ENCODE data around the gene KRT36. TPM values are rescaled to one million over a fixed set of nuclear protein-coding genes. Genes with fewer than 3 reads are reported as not detected.

KRT36 gene
- total RNA-seq, 2 donors from 2014 or later: not detected

DNA sequence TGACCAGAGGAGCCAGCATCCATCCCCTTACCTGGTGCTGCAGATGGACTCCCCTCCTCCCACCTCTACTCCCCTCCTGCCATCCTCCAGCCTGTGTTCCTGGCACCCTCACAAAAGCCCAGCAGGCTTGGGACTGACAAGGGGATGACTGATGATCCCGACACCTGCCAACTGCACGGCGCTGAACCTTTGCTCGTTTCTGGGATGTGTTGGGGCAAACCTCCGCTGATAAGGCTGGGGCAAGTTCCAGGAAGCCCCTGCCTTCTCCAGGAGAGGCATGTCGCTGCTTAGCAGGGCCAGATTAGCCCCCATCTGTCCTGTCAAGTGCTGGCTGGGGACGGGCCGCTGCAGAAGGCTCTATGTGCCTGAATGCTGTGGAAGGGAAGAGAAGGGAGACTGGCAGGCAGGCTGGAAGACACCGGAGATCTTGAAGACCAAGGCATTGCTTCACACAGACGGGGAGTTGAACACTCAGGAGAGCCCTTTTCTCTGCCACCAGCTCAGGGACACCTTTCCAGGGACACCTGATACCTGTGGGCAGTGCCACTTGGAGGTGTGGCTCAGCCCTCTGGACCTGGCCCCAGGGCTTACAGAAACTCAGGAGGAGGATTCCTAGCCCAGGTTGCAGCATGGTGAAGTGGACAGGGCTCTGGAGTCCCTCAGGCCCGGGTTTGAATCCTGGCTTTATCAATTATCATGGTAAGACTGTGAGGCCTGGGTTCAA is 30.0 kb upstream of the KRT36 start:
- no peaks in the 10 kb centered on the region for H3K9me3 ChIP-seq (ENCODE audit: control insufficient read depth, low read length)
- Mint-ChIP-seq H3K27me3 (ENCODE audit: insufficient read depth) (no peaks in the 10 kb centered on the region), H3K36me3 (ENCODE audit: low read depth) (peaks cover 20% of the 10 kb centered on the region), H3K4me1 (peaks cover 23% of the 10 kb centered on the region), H3K4me3 (no peak overlapping the region), H3K27ac (no peak overlapping the region), H3K9me3 (no peaks in the 10 kb centered on the region)
- DNase-seq: no peak
- 78 to 87% methylated on average over 10 of the region's 11 CpGs for WGBS, 2 experiments (ENCODE audit: insufficient coverage in 1 of 2, insufficient read length in 1 of 2)
- TF ChIP-seq, protein P1, sequence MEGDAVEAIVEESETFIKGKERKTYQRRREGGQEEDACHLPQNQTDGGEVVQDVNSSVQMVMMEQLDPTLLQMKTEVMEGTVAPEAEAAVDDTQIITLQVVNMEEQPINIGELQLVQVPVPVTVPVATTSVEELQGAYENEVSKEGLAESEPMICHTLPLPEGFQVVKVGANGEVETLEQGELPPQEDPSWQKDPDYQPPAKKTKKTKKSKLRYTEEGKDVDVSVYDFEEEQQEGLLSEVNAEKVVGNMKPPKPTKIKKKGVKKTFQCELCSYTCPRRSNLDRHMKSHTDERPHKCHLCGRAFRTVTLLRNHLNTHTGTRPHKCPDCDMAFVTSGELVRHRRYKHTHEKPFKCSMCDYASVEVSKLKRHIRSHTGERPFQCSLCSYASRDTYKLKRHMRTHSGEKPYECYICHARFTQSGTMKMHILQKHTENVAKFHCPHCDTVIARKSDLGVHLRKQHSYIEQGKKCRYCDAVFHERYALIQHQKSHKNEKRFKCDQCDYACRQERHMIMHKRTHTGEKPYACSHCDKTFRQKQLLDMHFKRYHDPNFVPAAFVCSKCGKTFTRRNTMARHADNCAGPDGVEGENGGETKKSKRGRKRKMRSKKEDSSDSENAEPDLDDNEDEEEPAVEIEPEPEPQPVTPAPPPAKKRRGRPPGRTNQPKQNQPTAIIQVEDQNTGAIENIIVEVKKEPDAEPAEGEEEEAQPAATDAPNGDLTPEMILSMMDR (conservative IDR thresholded peaks at IDR 0.05): no peak
- H3K4me1 ChIP-seq (ENCODE audit: control insufficient read depth, insufficient read depth, low read length): no peaks in the 10 kb centered on the region
- H3K9ac ChIP-seq (ENCODE audit: extremely low read depth, low read length, poor library complexity, severe bottlenecking): no peak overlapping the region
- H3K36me3 ChIP-seq (ENCODE audit: control insufficient read depth, insufficient read depth, low read length): peaks cover 20% of the 10 kb centered on the region
- H3K27me3 ChIP-seq (ENCODE audit: control insufficient read depth, insufficient read depth, low read length, poor library complexity, severe bottlenecking): no peaks in the 10 kb centered on the region
- H3K4me3 ChIP-seq (ENCODE audit: low read length): no peak overlapping the region
- H3K27ac ChIP-seq (ENCODE audit: low read depth, low read length): no peak overlapping the region

DNA sequence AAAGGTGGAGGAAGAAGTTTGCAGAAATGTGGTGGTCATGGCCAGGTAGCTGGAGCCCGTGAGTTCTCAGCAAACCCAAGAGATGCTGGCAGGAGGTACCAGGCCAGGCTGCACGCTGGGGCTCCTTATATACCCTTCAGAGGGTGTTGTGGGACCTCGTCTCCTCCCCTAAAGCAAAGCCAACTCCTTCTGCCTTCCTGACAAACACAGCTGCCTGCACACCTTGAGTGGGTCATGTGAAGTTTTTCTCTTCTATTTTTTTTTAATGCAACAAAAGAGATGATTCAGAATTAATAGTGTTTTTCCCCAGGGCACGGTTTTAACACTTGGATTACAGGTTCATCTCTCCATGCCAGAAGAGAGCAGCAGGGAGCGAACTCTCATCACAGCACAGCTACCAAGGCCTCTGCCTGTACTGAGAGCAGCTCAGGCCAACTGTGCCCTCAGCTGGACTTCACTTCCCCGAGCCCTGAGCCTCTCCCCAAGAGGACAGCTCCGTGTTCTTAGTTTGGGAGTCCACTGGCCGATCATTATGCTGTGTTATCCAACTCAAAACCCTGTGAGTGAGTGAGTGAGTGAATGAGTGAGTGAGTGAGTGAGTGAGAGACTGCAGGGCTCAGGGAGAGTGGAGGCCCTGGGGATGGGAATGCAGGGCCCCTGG is 29.2 kb upstream of the KRT36 start, which contains the start of gene KRT15:
Gene KRT15, minus strand, starts transcription at position 102 of the 661 bp plus-strand sequence. Its CDS starts 63 bp downstream, at position 39.
- peaks cover 13% of the 10 kb centered on the region for H3K36me3 Mint-ChIP-seq (ENCODE audit: low read depth)
- 82 to 90% methylated on average over 4 to 8 of the region's 8 CpGs for WGBS, 2 experiments (ENCODE audit: insufficient coverage in 1 of 2, insufficient read length in 1 of 2)
- Histone ChIP-seq H3K27ac (ENCODE audit: low read depth, low read length) (no peak within 1 kb of the TSS), H3K4me3 (ENCODE audit: low read length) (no peak within 1 kb of the TSS), H3K36me3 (ENCODE audit: control insufficient read depth, insufficient read depth, low read length) (peaks cover 12% of the 10 kb centered on the region), H3K9me3 (ENCODE audit: control insufficient read depth, low read length) (no peaks in the 10 kb centered on the region), H3K27me3 (ENCODE audit: control insufficient read depth, insufficient read depth, low read length, poor library complexity, severe bottlenecking) (no peaks in the 10 kb centered on the region), H3K4me1 (ENCODE audit: control insufficient read depth, insufficient read depth, low read length) (no peaks in the 10 kb centered on the region), H3K9ac (ENCODE audit: extremely low read depth, low read length, poor library complexity, severe bottlenecking) (no peak within 1 kb of the TSS)
- H3K27me3 Mint-ChIP-seq (ENCODE audit: insufficient read depth): no peaks in the 10 kb centered on the region
- H3K4me3 Mint-ChIP-seq: no peak within 1 kb of the TSS
- no peaks in the 10 kb centered on the region for H3K9me3 Mint-ChIP-seq
- TF ChIP-seq, protein P1 (conservative IDR thresholded peaks at IDR 0.05): no peak
- H3K27ac Mint-ChIP-seq: peak within 1 kb of the TSS; percentile 18
- peaks cover 23% of the 10 kb centered on the region for H3K4me1 Mint-ChIP-seq
- no peak for DNase-seq

DNA sequence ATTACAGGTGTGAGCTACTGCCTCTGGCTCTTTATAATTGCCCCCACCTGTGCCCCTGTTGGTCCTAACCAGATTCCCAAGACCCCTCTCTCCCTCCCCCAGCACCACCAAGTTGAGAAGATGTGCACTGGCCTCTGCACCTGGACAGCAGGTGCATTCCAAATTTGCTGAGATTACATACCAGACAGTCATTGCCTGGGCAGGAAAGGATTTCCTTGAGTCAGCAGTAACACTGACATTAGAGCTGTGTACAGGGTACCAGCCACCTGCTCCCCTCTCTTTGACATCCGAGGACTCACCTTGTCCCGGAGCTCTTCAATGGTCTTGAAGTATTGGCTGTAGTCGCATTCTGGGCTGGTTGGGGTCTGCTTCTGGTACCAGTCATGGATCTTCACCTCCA is 28.3 kb upstream of the KRT36 start:
- no peak overlapping the region for H3K4me3 ChIP-seq (ENCODE audit: low read length)
- peaks cover 4% of the 10 kb centered on the region for H3K36me3 Mint-ChIP-seq (ENCODE audit: low read depth)
- DNase-seq: no peak
- no peaks in the 10 kb centered on the region for H3K27me3 Mint-ChIP-seq (ENCODE audit: insufficient read depth)
- H3K36me3 ChIP-seq (ENCODE audit: control insufficient read depth, insufficient read depth, low read length): peaks cover 3% of the 10 kb centered on the region
- H3K27ac ChIP-seq (ENCODE audit: low read depth, low read length): no peak overlapping the region
- H3K9me3 Mint-ChIP-seq: no peaks in the 10 kb centered on the region
- TF ChIP-seq, protein P1 (conservative IDR thresholded peaks at IDR 0.05): no peak
- no peaks in the 10 kb centered on the region for H3K4me1 ChIP-seq (ENCODE audit: control insufficient read depth, insufficient read depth, low read length)
- 94 to 96% methylated on average over 3 of the region's 3 CpGs for WGBS, 2 experiments (ENCODE audit: insufficient coverage in 1 of 2, insufficient read length in 1 of 2)
- H3K27ac Mint-ChIP-seq: no peak overlapping the region
- H3K4me3 Mint-ChIP-seq: no peak overlapping the region
- peaks cover 23% of the 10 kb centered on the region for H3K4me1 Mint-ChIP-seq
- no peaks in the 10 kb centered on the region for H3K9me3 ChIP-seq (ENCODE audit: control insufficient read depth, low read length)
- H3K9ac ChIP-seq (ENCODE audit: extremely low read depth, low read length, poor library complexity, severe bottlenecking): no peak overlapping the region
- H3K27me3 ChIP-seq (ENCODE audit: control insufficient read depth, insufficient read depth, low read length, poor library complexity, severe bottlenecking): no peaks in the 10 kb centered on the region

Data from endodermal cell (in vitro differentiated cells).